IMR-90 (cell line): ENCODE results near the gene MEX3B. TPM values are rescaled to one million over a fixed set of nuclear protein-coding genes. Genes with fewer than 3 reads are reported as not detected.

Experiments used
- ATAC-seq: fragments of 200-7000 bp; cut with Tn5 transposase; 2 replicates; pipeline ENCODE4 v1.9.1; 2020; ENCODE audit warnings: low read depth, mild to moderate bottlenecking, moderate library complexity
- BruUV-seq: library from RNA; stranded (reverse); fragments of 400-500 nt; replicated peaks from 2 replicates; lab custom pipeline; 2021; lab: Mats Ljungman, UMichigan
- CTCF ChIA-PET: fragments of 300-600 bp; formaldehyde crosslinking; extraction: SDS; loops from one replicate; lab custom pipeline; 2021; ENCODE audit warnings: antibody characterized with exemption; lab: Yijun Ruan, JAX
- POLR2A ChIA-PET: fragments of 300-600 bp; sonication (Branson Sonifier 250); formaldehyde crosslinking; loops from one replicate; lab custom pipeline; 2022; ENCODE audit warnings: antibody characterized with exemption; ENCODE audit not compliant: unreplicated experiment; lab: Charles Lee
- DNase-seq: peaks from one replicate; pipeline ENCODE4 v3.0.0; 2013
- H2AFZ ChIP-seq: replicated peaks from 2 replicates; pipeline ENCODE3; 2013; ENCODE audit warnings: low read length, mild to moderate bottlenecking; ENCODE audit not compliant: poor library complexity
- H2AK5ac ChIP-seq: 2 replicates; pipeline ENCODE4 v1.6.1; 2013; ENCODE audit warnings: low read depth, low read length, inconsistent platforms
- H2AK9ac ChIP-seq: replicated peaks from 2 replicates; pipeline ENCODE3; 2013; ENCODE audit warnings: mild to moderate bottlenecking, low read depth, low read length, moderate library complexity; ENCODE audit not compliant: poor library complexity
- H2BK120ac ChIP-seq: 2 replicates; pipeline ENCODE4 v1.6.1; 2013; ENCODE audit warnings: low read depth, low read length, inconsistent platforms
- H2BK15ac ChIP-seq: 3 replicates; pipeline ENCODE4 v1.6.1; 2013; ENCODE audit warnings: low read depth, low read length, inconsistent platforms
- H2BK20ac ChIP-seq: 2 replicates; pipeline ENCODE4 v1.6.1; 2013; ENCODE audit warnings: low read depth, mild to moderate bottlenecking, inconsistent platforms, low read length, moderate library complexity
- H2BK5ac ChIP-seq: 2 replicates; pipeline ENCODE4 v1.6.1; 2013; ENCODE audit warnings: mild to moderate bottlenecking, low read depth, low read length, inconsistent platforms; ENCODE audit not compliant: poor library complexity, severe bottlenecking
- H3K14ac ChIP-seq: replicated peaks from 2 replicates; pipeline ENCODE4 v1.6.1; 2013; ENCODE audit warnings: low read depth, low read length, inconsistent platforms
- H3K18ac ChIP-seq: 2 replicates; pipeline ENCODE4 v1.6.1; 2013; ENCODE audit warnings: low read depth, low read length, control low read depth
- H3K23ac ChIP-seq: 2 replicates; pipeline ENCODE4 v1.6.1; 2013; ENCODE audit warnings: low read depth, low read length, inconsistent platforms
- H3K27ac ChIP-seq: 2 replicates; pipeline ENCODE4 v1.5.1; 2013; ENCODE audit warnings: mild to moderate bottlenecking, control low read depth, low read length; ENCODE audit not compliant: insufficient read depth
- H3K27me3 ChIP-seq: 2 replicates; pipeline ENCODE4 v1.6.1; 2013; ENCODE audit warnings: low read length; ENCODE audit not compliant: control insufficient read depth, insufficient read depth
- H3K36me3 ChIP-seq: 2 replicates; pipeline ENCODE4 v1.6.1; 2013; ENCODE audit warnings: low read length, mixed read lengths; ENCODE audit not compliant: control insufficient read depth, insufficient read depth
- H3K4ac ChIP-seq: 2 replicates; pipeline ENCODE4 v1.6.1; 2013; ENCODE audit warnings: low read depth, low read length, inconsistent platforms
- H3K4me1 ChIP-seq: 2 replicates; pipeline ENCODE4 v1.6.1; 2013; ENCODE audit warnings: low read length, mixed read lengths; ENCODE audit not compliant: control insufficient read depth, insufficient read depth
- H3K4me2 ChIP-seq: 2 replicates; pipeline ENCODE4 v1.6.1; 2013; ENCODE audit warnings: low read depth, mild to moderate bottlenecking, control low read depth, low read length, moderate library complexity
- H3K4me3 ChIP-seq: 2 replicates; pipeline ENCODE4 v1.5.1; 2013; ENCODE audit warnings: low read depth, mild to moderate bottlenecking, control low read depth, low read length, moderate library complexity; ENCODE audit not compliant: insufficient read depth
- H3K56ac ChIP-seq: 2 replicates; pipeline ENCODE4 v1.6.1; 2013; ENCODE audit warnings: low read length, inconsistent platforms; ENCODE audit not compliant: insufficient read depth; ENCODE audit errors: extremely low read depth
- H3K79me1 ChIP-seq, 2 experiments: 2 replicates each; pipeline ENCODE4 v1.6.1; 2013; ENCODE audit warnings: low read length in 2 of 2, inconsistent platforms in 1 of 2, low read depth in 1 of 2
- H3K9ac ChIP-seq: 2 replicates; pipeline ENCODE4 v1.6.1; 2013; ENCODE audit warnings: low read depth, low read length, control low read depth
- H3K9me1 ChIP-seq: 2 replicates; pipeline ENCODE4 v1.6.1; 2013; ENCODE audit warnings: low read length, inconsistent platforms; ENCODE audit not compliant: insufficient read depth
- H3K9me3 ChIP-seq: 2 replicates; pipeline ENCODE4 v1.6.1; 2013; ENCODE audit warnings: low read length; ENCODE audit not compliant: control insufficient read depth, insufficient read depth
- H4K20me1 ChIP-seq: 2 replicates; pipeline ENCODE4 v1.6.1; 2013; ENCODE audit warnings: low read length, inconsistent platforms; ENCODE audit not compliant: insufficient read depth
- H4K5ac ChIP-seq: 2 replicates; pipeline ENCODE4 v1.6.1; 2013; ENCODE audit warnings: mild to moderate bottlenecking, low read depth, low read length, control low read depth
- H4K8ac ChIP-seq, 2 experiments: 2 replicates each; pipeline ENCODE4 v1.6.1; 2013; ENCODE audit warnings: low read depth in 2 of 2, low read length in 2 of 2, control low read depth in 1 of 2, inconsistent platforms in 1 of 2
- H4K91ac ChIP-seq: 2 replicates; pipeline ENCODE4 v1.6.1; 2013; ENCODE audit warnings: low read depth, low read length, inconsistent platforms; ENCODE audit not compliant: insufficient read depth
- CHD1 ChIP-seq: IDR thresholded peaks from 2 replicates; pipeline ENCODE4 v1.6.1; 2012; ENCODE audit warnings: low read depth, low read length, improper control_type of control experiment
- CTCF ChIP-seq: conservative IDR thresholded peaks from 2 replicates; pipeline ENCODE4 v1.5.1; 2012; ENCODE audit warnings: mild to moderate bottlenecking, low read depth, low read length, improper control_type of control experiment
- ELK1 ChIP-seq: fragments of 150-350 bp; IDR thresholded peaks from 2 replicates; pipeline ENCODE4 v1.6.1; 2016; ENCODE audit warnings: low read depth, mild to moderate bottlenecking, low read length, moderate library complexity, borderline replicate concordance
- FOS ChIP-seq: fragments of 150-350 bp; IDR thresholded peaks from 2 replicates; pipeline ENCODE4 v1.6.1; 2016; ENCODE audit warnings: low read depth, low read length
- MAZ ChIP-seq: IDR thresholded peaks from 2 replicates; pipeline ENCODE4 v1.6.1; 2012; ENCODE audit warnings: low read depth, mild to moderate bottlenecking, low read length, improper control_type of control experiment, moderate library complexity, borderline replicate concordance
- MXI1 ChIP-seq: IDR thresholded peaks from 2 replicates; pipeline ENCODE4 v1.6.1; 2012; ENCODE audit warnings: low read depth, mild to moderate bottlenecking, low read length, moderate library complexity, borderline replicate concordance
- NFE2L2 ChIP-seq: fragments of 150-350 bp; IDR thresholded peaks from 2 replicates; pipeline ENCODE4 v1.6.1; 2016; ENCODE audit warnings: low read depth, mild to moderate bottlenecking, low read length
- RFX5 ChIP-seq: IDR thresholded peaks from 2 replicates; pipeline ENCODE4 v1.8.0; 2012; ENCODE audit warnings: low read depth, mild to moderate bottlenecking, low read length, moderate library complexity
- USF2 ChIP-seq: fragments of 150-350 bp; IDR thresholded peaks from 2 replicates; pipeline ENCODE4 v1.6.1; 2017; ENCODE audit warnings: mild to moderate bottlenecking, antibody characterized with exemption, low read length, low read depth
- WGBS, 2 experiments: methylation state at CpG; one replicate each; pipeline versions ENCODE4 v1.1.5 to v1.1.7; 2013; ENCODE audit warnings: missing lambda C conversion rate in 2 of 2; ENCODE audit not compliant: insufficient read length in 1 of 2; ENCODE audit errors: extremely low coverage in 2 of 2; 5-methylcytosine and 5-hydroxymethylcytosine counted together
- dilution Hi-C: fragments of 300-500 bp; cut with HindIII; formaldehyde crosslinking; loops from one replicate; pipeline ENCODE4 v1.14.3; 2018; ENCODE audit warnings: low sequenced_read_pairs; ENCODE audit not compliant: unreplicated experiment
- in situ Hi-C: fragments of 300-500 bp; cut with MboI; formaldehyde crosslinking; loops from 3 replicates; pipeline ENCODE4 v1.14.3; 2019; ENCODE audit warnings: low sequenced_read_pairs, inconsistent platforms, mixed read lengths
- intact Hi-C: fragments of 100-400 bp; cut with micrococcal nuclease; formaldehyde crosslinking; loops from 2 replicates; pipeline ENCODE4 v1.10.0; 2022
- polyA plus RNA-seq, 3 experiments: library from polyadenylated mRNA; depleted of rRNA; stranded (reverse); fragments of >200 nt; gene quantifications; 2 replicates each; pipeline ENCODE4 v1.2.3, GENCODE V29; 2012; ENCODE audit warnings: low replicate concordance in 1 of 3
- total RNA-seq: library from RNA; depleted of rRNA; stranded (reverse); fragments of >200 nt; gene quantifications from 2 replicates; pipeline ENCODE4 v1.2.3, GENCODE V29; 2012

MEX3B gene
- total and polyA plus RNA-seq, 2 of the 4 experiments (the other 2 are of a cell fraction): 3.6 to 12.9 TPM

- ATAC-seq (no peak), DNase-seq (no peak)
- TF ChIP-seq FOS (no peak), MXI1 (no peak), CHD1 (no peak), MAZ (no peak), CTCF (no peak), RFX5 (no peak), NFE2L2 (no peak), USF2 (no peak), ELK1 (no peak)
- ChIA-PET POLR2A (no interaction called here), CTCF (no interaction called here)
- no peak overlapping the region for H2BK20ac ChIP-seq
- H2BK5ac ChIP-seq: no peak overlapping the region
- no peak overlapping the region for H3K9ac ChIP-seq
- peak overlapping the region; percentile 52 for H2AFZ ChIP-seq
- H3K4me1 ChIP-seq: peaks cover 2% of the 10 kb centered on the region; the same call in 1 of the 2 replicates
- H4K91ac ChIP-seq: no peak overlapping the region
- H2AK9ac ChIP-seq: no peak overlapping the region
- no peak overlapping the region for H3K56ac ChIP-seq
- dilution Hi-C loops: no loop called here
- H3K4me3 ChIP-seq: no peak overlapping the region
- in situ Hi-C loops: no loop called here
- no peaks in the 10 kb centered on the region for H3K9me1 ChIP-seq
- peaks cover 29% of the 10 kb centered on the region for H3K27me3 ChIP-seq
- H4K20me1 ChIP-seq: no peaks in the 10 kb centered on the region
- no peak overlapping the region for H2AK5ac ChIP-seq
- H3K79me1 ChIP-seq: no peaks in the 10 kb centered on the region
- H2BK15ac ChIP-seq: no peak overlapping the region
- intact Hi-C loops: no loop called here
- no peak overlapping the region for H2BK120ac ChIP-seq
- no peak overlapping the region for H3K14ac ChIP-seq
- no peak overlapping the region for H4K5ac ChIP-seq
- no peak overlapping the region for H3K18ac ChIP-seq
- no peak overlapping the region for H3K23ac ChIP-seq
- no peak overlapping the region for H3K4me2 ChIP-seq
- H3K9me3 ChIP-seq: no peaks in the 10 kb centered on the region
- WGBS, 2 experiments: 30% methylated on average over 4 of the region's 20 CpGs; no CpG with 5 or more reads in 1 of the 2 experiments
- H3K27ac ChIP-seq: no peak overlapping the region
- H3K36me3 ChIP-seq: no peaks in the 10 kb centered on the region
- no peak overlapping the region for H3K4ac ChIP-seq
- H4K8ac ChIP-seq: no peak overlapping the region
- BruUV-seq: no TSS peak
Observed at GRCh38 chr15:82062479-82063454, 16.9 kb upstream of the MEX3B start.
